ENCODE measurements around the gene COL6A1. TPM values are rescaled to one million over a fixed set of nuclear protein-coding genes. Genes with fewer than 3 reads are reported as not detected.
"Not testable (repeated sequence)": the region's sequence is repeated elsewhere in the genome, so short reads cannot be mapped to it uniquely, and the experiment has no call there.

COL6A1 gene
- total RNA-seq, 1 donor from 2014 or later = 270 TPM

DNA sequence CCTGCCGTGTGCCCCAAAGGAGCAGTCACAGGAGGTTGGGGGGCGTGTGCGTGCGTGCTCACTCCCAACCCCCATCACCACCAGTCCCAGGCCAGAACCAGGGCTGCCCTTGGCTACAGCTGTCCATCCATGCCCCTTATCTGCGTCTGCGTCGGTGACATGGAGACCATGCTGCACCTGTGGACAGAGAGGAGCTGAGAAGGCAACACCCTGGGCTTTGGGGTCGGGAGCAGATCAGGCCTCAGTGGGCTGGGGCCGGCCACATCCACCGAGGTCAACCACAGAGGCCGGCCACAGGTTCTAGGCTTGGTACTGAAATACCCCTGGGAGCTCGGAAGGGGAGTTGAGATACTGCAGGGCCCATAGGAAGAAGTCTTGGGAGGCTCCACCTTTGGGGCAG is 23.5 kb downstream of the COL6A1 start:
- Histone ChIP-seq H3K27ac (ENCODE audit: low read depth, low read length) (no peak overlapping the region), H3K9me3 (ENCODE audit: control insufficient read depth in 3 of 3, low read length in 3 of 3) (peaks cover 0 to 2% (median 0%) of the 10 kb centered on the region in 3 donors), H3K9ac (ENCODE audit: low read depth in 1 of 3, low read length in 3 of 3) (no peak overlapping the region), H3K36me3 (ENCODE audit: control insufficient read depth in 3 of 3, insufficient read depth in 3 of 3, low read length in 3 of 3) (peaks cover 0 to 22% (median 13%) of the 10 kb centered on the region in 3 donors), H3K4me1 (ENCODE audit: control insufficient read depth in 3 of 3, insufficient read depth in 3 of 3, low read length in 3 of 3) (no peaks in the 10 kb centered on the region), H3K27me3 (ENCODE audit: control insufficient read depth in 3 of 3, insufficient read depth in 3 of 3, low read length in 3 of 3) (no peaks in the 10 kb centered on the region), H3K4me3 (ENCODE audit: low read length in 3 of 3) (no peak overlapping the region)

- H3K4me1 ChIP-seq (ENCODE audit: control insufficient read depth in 3 of 3, insufficient read depth in 3 of 3, low read length in 3 of 3) = no peaks in the 10 kb centered on the region
- no peak overlapping the region for H3K27ac ChIP-seq (ENCODE audit: low read depth, low read length)
- H3K9me3 ChIP-seq (ENCODE audit: control insufficient read depth in 3 of 3, low read length in 3 of 3) = peaks cover 0 to 2% (median 0%) of the 10 kb centered on the region in 3 donors
- no peaks in the 10 kb centered on the region for H3K27me3 ChIP-seq (ENCODE audit: control insufficient read depth in 3 of 3, insufficient read depth in 3 of 3, low read length in 3 of 3)
- peaks cover 0 to 22% (median 13%) of the 10 kb centered on the region in 3 donors for H3K36me3 ChIP-seq (ENCODE audit: control insufficient read depth in 3 of 3, insufficient read depth in 3 of 3, low read length in 3 of 3)
- H3K9ac ChIP-seq (ENCODE audit: low read depth in 1 of 3, low read length in 3 of 3) = no peak overlapping the region
- no peak overlapping the region for H3K4me3 ChIP-seq (ENCODE audit: low read length in 3 of 3)
Observed at GRCh38 chr21:46005481-46005881, 23.9 kb downstream of the COL6A1 start.

- not testable (repeated sequence) for H3K9me3 ChIP-seq (ENCODE audit: control insufficient read depth in 3 of 3, low read length in 3 of 3); H3K4me1 ChIP-seq (ENCODE audit: control insufficient read depth in 3 of 3, insufficient read depth in 3 of 3, low read length in 3 of 3); H3K27me3 ChIP-seq (ENCODE audit: control insufficient read depth in 3 of 3, insufficient read depth in 3 of 3, low read length in 3 of 3); H3K4me3 ChIP-seq (ENCODE audit: low read length in 3 of 3); H3K9ac ChIP-seq (ENCODE audit: low read depth in 1 of 3, low read length in 3 of 3); H3K27ac ChIP-seq (ENCODE audit: low read depth, low read length)
- H3K36me3 ChIP-seq (ENCODE audit: control insufficient read depth in 3 of 3, insufficient read depth in 3 of 3, low read length in 3 of 3) = peaks cover 0 to 22% (median 13%) of the 10 kb centered on the region in 3 donors
Observed at GRCh38 chr21:46005894-46006546, 24.4 kb downstream of the COL6A1 start.

DNA sequence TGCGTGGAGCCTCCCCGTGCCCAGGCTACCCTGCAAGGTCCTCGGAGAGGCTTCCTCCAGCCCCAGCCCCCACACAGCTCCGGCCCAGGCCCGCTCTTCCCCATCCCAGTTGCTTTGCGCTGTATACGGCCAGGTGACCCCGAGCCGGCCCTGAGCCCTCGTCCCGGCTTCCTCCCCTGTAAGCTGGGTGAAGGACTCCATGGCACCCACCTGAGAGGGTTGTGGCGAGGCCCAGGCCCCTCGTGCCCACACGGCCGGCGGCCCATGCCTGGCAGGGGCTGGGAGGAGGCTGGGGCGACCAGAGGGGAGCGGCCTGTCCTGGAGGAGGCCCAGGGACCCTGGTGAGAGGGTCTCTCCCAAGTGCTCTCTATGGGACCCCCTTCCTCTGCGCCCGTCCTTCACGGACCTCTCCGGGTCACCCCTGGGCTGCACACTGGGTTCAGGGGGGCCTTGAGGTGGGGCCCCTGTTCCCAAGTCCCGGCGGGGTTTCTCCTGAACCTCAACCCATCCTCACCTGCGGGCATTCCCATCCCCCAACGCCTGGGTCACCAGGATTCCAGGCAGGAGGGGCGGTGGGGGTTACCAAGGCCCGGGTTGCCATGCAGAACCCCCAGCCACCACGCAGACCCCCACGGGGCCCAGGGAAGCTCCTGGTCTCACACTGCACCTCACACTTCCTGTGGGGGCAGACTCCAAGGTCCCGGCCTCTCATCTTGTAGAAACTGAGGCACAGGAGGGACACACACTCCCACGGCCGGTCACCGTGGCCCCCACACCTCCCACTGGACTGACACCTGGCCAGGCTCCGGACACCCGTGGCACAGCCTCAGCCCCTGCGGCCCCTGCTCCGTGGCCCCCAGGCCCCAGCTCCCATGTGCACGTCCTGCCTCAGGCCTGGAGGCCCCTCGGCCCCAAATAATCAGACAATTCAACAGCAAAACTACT is 25.2 kb downstream of the COL6A1 start:
- Histone ChIP-seq H3K9ac (ENCODE audit: low read depth in 1 of 3, low read length in 3 of 3) (no peak overlapping the region), H3K27me3 (ENCODE audit: control insufficient read depth in 3 of 3, insufficient read depth in 3 of 3, low read length in 3 of 3) (no peaks in the 10 kb centered on the region), H3K36me3 (ENCODE audit: control insufficient read depth in 3 of 3, insufficient read depth in 3 of 3, low read length in 3 of 3) (peaks cover 0 to 18% (median 11%) of the 10 kb centered on the region in 3 donors), H3K4me3 (ENCODE audit: low read length in 3 of 3) (no peak overlapping the region), H3K4me1 (ENCODE audit: control insufficient read depth in 3 of 3, insufficient read depth in 3 of 3, low read length in 3 of 3) (no peaks in the 10 kb centered on the region), H3K27ac (ENCODE audit: low read depth, low read length) (no peak overlapping the region), H3K9me3 (ENCODE audit: control insufficient read depth in 3 of 3, low read length in 3 of 3) (peaks cover 0 to 2% (median 0%) of the 10 kb centered on the region in 3 donors)

- Histone ChIP-seq H3K4me1 (ENCODE audit: control insufficient read depth in 3 of 3, insufficient read depth in 3 of 3, low read length in 3 of 3) (no peaks in the 10 kb centered on the region), H3K27ac (ENCODE audit: low read depth, low read length) (no peak overlapping the region), H3K9me3 (ENCODE audit: control insufficient read depth in 3 of 3, low read length in 3 of 3) (peaks cover 0 to 2% (median 0%) of the 10 kb centered on the region in 3 donors), H3K36me3 (ENCODE audit: control insufficient read depth in 3 of 3, insufficient read depth in 3 of 3, low read length in 3 of 3) (peaks cover 0 to 12% (median 7%) of the 10 kb centered on the region in 3 donors), H3K9ac (ENCODE audit: low read depth in 1 of 3, low read length in 3 of 3) (no peak overlapping the region), H3K4me3 (ENCODE audit: low read length in 3 of 3) (no peak overlapping the region), H3K27me3 (ENCODE audit: control insufficient read depth in 3 of 3, insufficient read depth in 3 of 3, low read length in 3 of 3) (no peaks in the 10 kb centered on the region)
Observed at GRCh38 chr21:46007492-46007868, 25.9 kb downstream of the COL6A1 start.

GRCh38 chr21:46008893-46009621 is 27.5 kb downstream of the COL6A1 start:
- H3K4me3 ChIP-seq (ENCODE audit: low read length in 3 of 3) = no peak overlapping the region

DNA sequence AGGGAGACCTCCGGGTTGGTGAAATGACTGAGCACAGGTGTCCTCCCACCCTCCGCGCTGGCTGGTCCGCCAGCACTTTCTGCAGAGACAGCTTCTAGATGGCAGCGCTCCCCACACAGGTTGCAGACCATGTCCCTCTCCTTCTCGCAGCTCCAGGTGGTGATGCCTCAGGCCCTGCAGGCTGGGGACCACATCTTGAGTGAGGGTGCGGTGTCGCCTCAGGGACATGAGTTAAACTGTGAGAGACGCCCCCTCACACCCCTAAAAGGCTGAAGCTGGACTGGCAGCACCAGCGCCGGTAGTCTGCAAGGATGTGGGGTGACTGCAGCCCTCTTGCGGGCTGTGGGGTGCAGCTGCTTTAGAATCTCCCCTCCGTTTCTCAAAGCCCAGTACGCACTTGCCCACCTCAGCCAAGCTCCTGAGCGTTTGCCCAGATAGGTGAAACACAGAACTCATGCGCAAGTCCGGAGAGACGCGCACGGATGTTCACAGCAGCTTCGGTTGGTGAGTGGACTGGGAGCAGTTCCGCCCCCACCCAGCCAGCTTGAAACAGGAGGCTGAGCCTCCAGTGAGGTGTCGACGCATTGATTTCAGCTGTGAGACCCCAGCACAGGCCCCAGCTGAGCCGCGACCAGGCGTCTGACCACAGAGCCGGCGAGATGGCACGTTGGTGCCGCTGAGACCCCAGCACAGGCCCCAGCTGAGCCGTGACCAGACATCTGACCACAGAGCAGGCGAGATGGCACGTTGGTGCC is 28.6 kb downstream of the COL6A1 start:
- Histone ChIP-seq H3K9ac (ENCODE audit: low read depth in 1 of 3, low read length in 3 of 3) (no peak overlapping the region), H3K9me3 (ENCODE audit: control insufficient read depth in 3 of 3, low read length in 3 of 3) (no peaks in the 10 kb centered on the region), H3K4me3 (ENCODE audit: low read length in 3 of 3) (no peak overlapping the region)

More at GRCh38 chr21:46008893-46009621, 27.5 kb downstream of the COL6A1 start:
- Histone ChIP-seq H3K4me1 (ENCODE audit: control insufficient read depth in 3 of 3, insufficient read depth in 3 of 3, low read length in 3 of 3) (no peaks in the 10 kb centered on the region), H3K27me3 (ENCODE audit: control insufficient read depth in 3 of 3, insufficient read depth in 3 of 3, low read length in 3 of 3) (no peaks in the 10 kb centered on the region), H3K9ac (ENCODE audit: low read depth in 1 of 3, low read length in 3 of 3) (no peak overlapping the region), H3K27ac (ENCODE audit: low read depth, low read length) (no peak overlapping the region), H3K9me3 (ENCODE audit: control insufficient read depth in 3 of 3, low read length in 3 of 3) (no peaks in the 10 kb centered on the region), H3K36me3 (ENCODE audit: control insufficient read depth in 3 of 3, insufficient read depth in 3 of 3, low read length in 3 of 3) (peaks cover 0 to 3% (median 0%) of the 10 kb centered on the region in 3 donors)

DNA sequence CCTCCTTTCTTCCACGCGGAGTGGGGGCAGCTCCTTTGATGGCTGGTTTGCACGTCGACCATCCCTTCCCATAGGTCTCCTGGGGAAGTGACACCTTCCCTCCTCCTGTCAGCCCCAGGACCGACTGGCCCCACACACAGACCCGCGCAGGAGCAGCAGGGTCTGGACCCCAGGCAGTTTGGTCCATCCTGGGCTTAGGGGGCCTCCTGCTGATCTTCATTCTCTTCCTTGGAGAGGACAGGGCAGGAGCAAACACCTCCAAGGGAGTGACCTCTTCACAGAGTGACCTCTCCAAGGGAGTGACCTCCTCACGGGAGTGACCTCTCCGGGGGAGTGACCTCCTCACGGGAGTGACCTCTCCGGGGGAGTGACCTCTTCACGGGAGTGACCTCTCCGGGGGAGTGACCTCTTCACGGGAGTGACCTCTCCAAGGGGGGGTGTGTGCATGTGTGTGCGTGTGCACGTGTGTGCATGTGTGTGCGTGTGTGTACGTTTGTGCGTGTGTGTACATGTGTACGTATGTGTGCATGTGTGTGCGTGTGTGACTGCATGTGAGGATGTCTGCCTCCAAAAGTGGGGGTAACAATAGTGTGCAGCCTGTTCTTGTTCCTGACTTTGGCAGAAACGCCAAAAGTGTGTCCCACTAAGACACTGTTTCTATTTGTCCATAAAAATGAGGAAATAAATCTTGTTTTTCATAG is 29.8 kb downstream of the COL6A1 start:
- no peaks in the 10 kb centered on the region for H3K9me3 ChIP-seq (ENCODE audit: control insufficient read depth in 3 of 3, low read length in 3 of 3)
- no peaks in the 10 kb centered on the region for H3K4me1 ChIP-seq (ENCODE audit: control insufficient read depth in 3 of 3, insufficient read depth in 3 of 3, low read length in 3 of 3)
- no peaks in the 10 kb centered on the region for H3K36me3 ChIP-seq (ENCODE audit: control insufficient read depth in 3 of 3, insufficient read depth in 3 of 3, low read length in 3 of 3)
- H3K4me3 ChIP-seq (ENCODE audit: low read length in 3 of 3) = no peak overlapping the region
- no peak overlapping the region for H3K27ac ChIP-seq (ENCODE audit: low read depth, low read length)
- H3K27me3 ChIP-seq (ENCODE audit: control insufficient read depth in 3 of 3, insufficient read depth in 3 of 3, low read length in 3 of 3) = no peaks in the 10 kb centered on the region
- H3K9ac ChIP-seq (ENCODE audit: low read depth in 1 of 3, low read length in 3 of 3) = no peak overlapping the region

More for the DNA sequence above, 28.6 kb downstream of the COL6A1 start:
- no peaks in the 10 kb centered on the region for H3K36me3 ChIP-seq (ENCODE audit: control insufficient read depth in 3 of 3, insufficient read depth in 3 of 3, low read length in 3 of 3)
- H3K27me3 ChIP-seq (ENCODE audit: control insufficient read depth in 3 of 3, insufficient read depth in 3 of 3, low read length in 3 of 3) = no peaks in the 10 kb centered on the region
- no peaks in the 10 kb centered on the region for H3K4me1 ChIP-seq (ENCODE audit: control insufficient read depth in 3 of 3, insufficient read depth in 3 of 3, low read length in 3 of 3)
- no peak overlapping the region for H3K27ac ChIP-seq (ENCODE audit: low read depth, low read length)

DNA sequence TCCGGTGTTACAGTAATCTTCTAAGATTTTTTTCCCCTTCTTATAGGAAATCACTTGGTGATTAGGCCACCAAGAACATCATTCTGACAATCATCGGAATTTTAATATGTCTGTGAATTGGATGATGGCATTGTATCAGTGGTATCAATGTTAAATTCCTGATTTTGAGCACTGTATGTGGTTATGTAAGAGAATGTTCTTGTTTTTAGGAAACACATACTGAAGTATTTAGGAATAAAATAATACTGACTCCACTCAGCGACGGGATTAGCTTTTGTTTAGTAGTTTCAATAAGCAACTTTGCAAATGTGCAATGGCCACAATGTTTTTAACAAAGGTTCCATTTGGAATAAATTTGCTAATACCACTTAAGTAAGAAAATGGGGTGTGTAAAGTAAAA is 30.6 kb downstream of the COL6A1 start:
- Histone ChIP-seq H3K4me3 (ENCODE audit: low read length in 3 of 3) (no peak overlapping the region), H3K27me3 (ENCODE audit: control insufficient read depth in 3 of 3, insufficient read depth in 3 of 3, low read length in 3 of 3) (no peaks in the 10 kb centered on the region), H3K27ac (ENCODE audit: low read depth, low read length) (no peak overlapping the region), H3K9ac (ENCODE audit: low read depth in 1 of 3, low read length in 3 of 3) (no peak overlapping the region), H3K9me3 (ENCODE audit: control insufficient read depth in 3 of 3, low read length in 3 of 3) (no peaks in the 10 kb centered on the region), H3K4me1 (ENCODE audit: control insufficient read depth in 3 of 3, insufficient read depth in 3 of 3, low read length in 3 of 3) (no peaks in the 10 kb centered on the region), H3K36me3 (ENCODE audit: control insufficient read depth in 3 of 3, insufficient read depth in 3 of 3, low read length in 3 of 3) (no peaks in the 10 kb centered on the region)

Data from skeletal muscle tissue (tissue), 4 donors.